ENCODE data around the gene PIGM. TPM values are rescaled to one million over a fixed set of nuclear protein-coding genes. Genes with fewer than 3 reads are reported as not detected.

The PIGM gene
- total RNA-seq, 4 donors from 2014 or later, result 3.0 to 7.0 (median 4.3) TPM

- Histone ChIP-seq H3K4me1 (no peaks in the 10 kb centered on the region), H3K4me3 (no peak overlapping the region), H3K36me3 (no peaks in the 10 kb centered on the region), H3K27me3 (no peaks in the 10 kb centered on the region), H3K27ac (no peak overlapping the region), H3K9me3 (no peaks in the 10 kb centered on the region)
- TF ChIP-seq CTCF (IDR thresholded peaks at IDR 0.05) (no peak), POLR2A (IDR thresholded peaks at IDR 0.05) (no peak), EP300 (IDR thresholded peaks at IDR 0.05) (no peak)
- 71 to 73% methylated on average over 2 of the region's 2 CpGs for WGBS, 2 donors
- no peak for DNase-seq (ENCODE audit: low spot score in 2 of 2)
Observed at GRCh38 chr1:160001440-160001839, 30.4 kb downstream of the PIGM start.

GRCh38 chr1:159999204-159999603, 32.6 kb downstream of the PIGM start:
- H3K4me1 ChIP-seq, result no peaks in the 10 kb centered on the region
- no peak for DNase-seq (ENCODE audit: low spot score in 2 of 2)
- TF ChIP-seq EP300 (IDR thresholded peaks at IDR 0.05) (no peak), POLR2A (IDR thresholded peaks at IDR 0.05) (no peak), CTCF (IDR thresholded peaks at IDR 0.05) (no peak)
- no peaks in the 10 kb centered on the region for H3K27me3 ChIP-seq
- 41 to 60% methylated on average over 4 of the region's 4 CpGs for WGBS, 2 donors
- H3K4me3 ChIP-seq, result no peak overlapping the region
- no peaks in the 10 kb centered on the region for H3K36me3 ChIP-seq
- no peak overlapping the region for H3K27ac ChIP-seq
- no peaks in the 10 kb centered on the region for H3K9me3 ChIP-seq

- no peak overlapping the region for H3K4me3 ChIP-seq
- H3K27ac ChIP-seq, result no peak overlapping the region
- no peaks in the 10 kb centered on the region for H3K4me1 ChIP-seq
- no peaks in the 10 kb centered on the region for H3K9me3 ChIP-seq
- TF ChIP-seq CTCF (IDR thresholded peaks at IDR 0.05) (no peak), POLR2A (IDR thresholded peaks at IDR 0.05) (no peak), EP300 (IDR thresholded peaks at IDR 0.05) (no peak)
- no peaks in the 10 kb centered on the region for H3K36me3 ChIP-seq
- no peak for DNase-seq (ENCODE audit: low spot score in 2 of 2)
- H3K27me3 ChIP-seq, result no peaks in the 10 kb centered on the region
Observed at GRCh38 chr1:159996653-159997052, 35.1 kb downstream of the PIGM start.

- H3K9me3 ChIP-seq, result no peaks in the 10 kb centered on the region
- no peaks in the 10 kb centered on the region for H3K36me3 ChIP-seq
- TF ChIP-seq EP300 (IDR thresholded peaks at IDR 0.05), result no peak
- no peak for TF ChIP-seq CTCF (IDR thresholded peaks at IDR 0.05)
- TF ChIP-seq POLR2A (IDR thresholded peaks at IDR 0.05), result no peak
- WGBS, 2 donors, result 88 to 95% methylated on average over 2 of the region's 2 CpGs
- DNase-seq (ENCODE audit: low spot score in 2 of 2), result no peak
- no peaks in the 10 kb centered on the region for H3K4me1 ChIP-seq
- no peak overlapping the region for H3K27ac ChIP-seq
- H3K4me3 ChIP-seq, result no peak overlapping the region
- no peaks in the 10 kb centered on the region for H3K27me3 ChIP-seq
Observed at GRCh38 chr1:159994896-159995295, 36.9 kb downstream of the PIGM start.

- no peaks in the 10 kb centered on the region for H3K9me3 ChIP-seq
- no peak for DNase-seq (ENCODE audit: low spot score in 2 of 2)
- H3K36me3 ChIP-seq, result no peaks in the 10 kb centered on the region
- no peaks in the 10 kb centered on the region for H3K4me1 ChIP-seq
- 59 to 60% methylated on average over 2 of the region's 2 CpGs for WGBS, 2 donors
- H3K27me3 ChIP-seq, result no peaks in the 10 kb centered on the region
- no peak overlapping the region for H3K27ac ChIP-seq
- no peak for TF ChIP-seq CTCF (IDR thresholded peaks at IDR 0.05)
- no peak for TF ChIP-seq EP300 (IDR thresholded peaks at IDR 0.05)
- no peak for TF ChIP-seq POLR2A (IDR thresholded peaks at IDR 0.05)
- H3K4me3 ChIP-seq, result no peak overlapping the region
Observed at GRCh38 chr1:159993911-159994310, 37.9 kb downstream of the PIGM start.
